ENCODE data around the gene HECTD4.
"Not testable (repeated sequence)": the region's sequence is repeated elsewhere in the genome, so short reads cannot be mapped to it uniquely, and the experiment has no call there.

Gene HECTD4

GRCh38 chr12:112258926-112259325 is 123.3 kb downstream of the HECTD4 start:
- no peak for DNase-seq (ENCODE audit: low read depth)
- no peak overlapping the region for H3K4me3 ChIP-seq (ENCODE audit: control insufficient read depth, low read depth, low read length)
- no peak for TF ChIP-seq CTCF (conservative IDR thresholded peaks at IDR 0.05; ENCODE audit: control insufficient read depth, insufficient read depth, low read depth, low read length)

- TF ChIP-seq CTCF (conservative IDR thresholded peaks at IDR 0.05; ENCODE audit: control insufficient read depth, insufficient read depth, low read depth, low read length), result no peak
- no peak for DNase-seq (ENCODE audit: low read depth)
- no peak overlapping the region for H3K4me3 ChIP-seq (ENCODE audit: control insufficient read depth, low read depth, low read length)
These were observed 125.5 kb downstream of the HECTD4 start for GRCh38 chr12:112256780-112257179.

- TF ChIP-seq CTCF (conservative IDR thresholded peaks at IDR 0.05; ENCODE audit: control insufficient read depth, insufficient read depth, low read depth, low read length), result no peak
- H3K4me3 ChIP-seq (ENCODE audit: control insufficient read depth, low read depth, low read length), result no peak overlapping the region
- DNase-seq (ENCODE audit: low read depth), result peak; percentile 60
These were observed 130.0 kb downstream of the HECTD4 start for GRCh38 chr12:112252184-112252583.

- H3K4me3 ChIP-seq (ENCODE audit: control insufficient read depth, low read depth, low read length); DNase-seq (ENCODE audit: low read depth): not testable (repeated sequence)
These were observed 137.3 kb downstream of the HECTD4 start for GRCh38 chr12:112244902-112245301.

GRCh38 chr12:112243255-112244110 is 138.7 kb downstream of the HECTD4 start:
- no peak for DNase-seq (ENCODE audit: low read depth)
- H3K4me3 ChIP-seq (ENCODE audit: control insufficient read depth, low read depth, low read length), result no peak overlapping the region
- no peak for TF ChIP-seq CTCF (conservative IDR thresholded peaks at IDR 0.05; ENCODE audit: control insufficient read depth, insufficient read depth, low read depth, low read length)

- TF ChIP-seq CTCF (conservative IDR thresholded peaks at IDR 0.05; ENCODE audit: control insufficient read depth, insufficient read depth, low read depth, low read length), result no peak
- DNase-seq (ENCODE audit: low read depth), result no peak
- H3K4me3 ChIP-seq (ENCODE audit: control insufficient read depth, low read depth, low read length), result no peak overlapping the region
These were observed 141.1 kb downstream of the HECTD4 start for GRCh38 chr12:112241176-112241575.

- no peak for DNase-seq (ENCODE audit: low read depth)
- H3K4me3 ChIP-seq (ENCODE audit: control insufficient read depth, low read depth, low read length), result no peak overlapping the region
- no peak for TF ChIP-seq CTCF (conservative IDR thresholded peaks at IDR 0.05; ENCODE audit: control insufficient read depth, insufficient read depth, low read depth, low read length)
These were observed 142.3 kb downstream of the HECTD4 start for GRCh38 chr12:112239881-112240280.

Measured in fibroblast of mammary gland (primary cell).